Uterus (tissue), 4 donors: ENCODE measurements around the gene CYB561. TPM values are rescaled to one million over a fixed set of nuclear protein-coding genes. Genes with fewer than 3 reads are reported as not detected.

ENCODE experiments used
- DNase-seq, 2 donors: peaks; one replicate each; pipeline ENCODE4 v3.0.0-alpha.2; 2019 to 2020
- H3K27ac ChIP-seq, 2 donors: fragments of 200-600 bp; sonication (generic); 1 replicate in 1 of 2; 2 replicates in 1 of 2; pipeline ENCODE4 v1.5.1; 2016 to 2018
- H3K27me3 ChIP-seq, 2 donors: fragments of 200-600 bp; sonication (generic); one replicate each; pipeline ENCODE4 v1.5.1; 2018 to 2019; ENCODE audit warnings: control low read depth in 1 of 2
- H3K36me3 ChIP-seq, 2 donors: fragments of 200-600 bp; sonication (generic); one replicate each; pipeline ENCODE4 v1.5.1; 2019; ENCODE audit warnings: control low read depth in 1 of 2
- H3K4me1 ChIP-seq, 2 donors: fragments of 200-600 bp; sonication (generic); one replicate each; pipeline ENCODE4 v1.5.1; 2018 to 2019; ENCODE audit warnings: control low read depth in 1 of 2
- H3K4me3 ChIP-seq, 2 donors: fragments of 200-600 bp; sonication (generic); 1 replicate in 1 of 2; 2 replicates in 1 of 2; pipeline ENCODE4 v1.5.1; 2018 to 2019; ENCODE audit warnings: mild to moderate bottlenecking in 1 of 2
- H3K9me3 ChIP-seq, 2 donors: fragments of 200-600 bp; sonication (generic); one replicate each; pipeline ENCODE4 v1.5.1; 2019; ENCODE audit warnings: control low read depth in 1 of 2
- CTCF ChIP-seq, 4 experiments: fragments of 200-600 bp in 2 of 4; fragments of 450-650 bp in 2 of 4; sonication (generic) in 2 of 4; IDR thresholded peaks; one replicate each; pipeline ENCODE4 v1.5.1; 2016 to 2019; ENCODE audit warnings: antibody characterized with exemption in 4 of 4, mild to moderate bottlenecking in 2 of 4, moderate library complexity in 1 of 4
- POLR2A ChIP-seq, 2 donors: fragments of 450-650 bp; IDR thresholded peaks; one replicate each; pipeline ENCODE4 v1.6.1; 2016; ENCODE audit warnings: antibody characterized with exemption in 2 of 2, mild to moderate bottlenecking in 1 of 2, moderate library complexity in 1 of 2
- intact Hi-C: fragments of 100-400 bp; cut with DNase I; formaldehyde crosslinking; loops from one replicate; pipeline ENCODE4 v1.15.1; 2023; ENCODE audit warnings: low total_unique reads
- total RNA-seq, 4 donors: library from RNA; depleted of rRNA in 3 of 4; stranded (reverse); fragments of >200 nt in 3 of 4; gene quantifications; one replicate each; pipeline versions ENCODE4 v1.1.0 to v1.2.4, GENCODE V29; 2014 to 2023
- donor health status: DM: yes; HTN: yes; CAD: no.

CYB561 gene
- total RNA-seq, 4 donors from 2014 or later = 15.0 to 19.5 (median 16.5) TPM

GRCh38 chr17:63438092-63439051 is 7.7 kb downstream of the CYB561 start:
- TF ChIP-seq CTCF (IDR thresholded peaks at IDR 0.05) (no peak), POLR2A (IDR thresholded peaks at IDR 0.05) (no peak)

GRCh38 chr17:63437287-63438091 is 8.6 kb downstream of the CYB561 start:
- Histone ChIP-seq H3K4me3 (no peak overlapping the region), H3K36me3 (no peaks in the 10 kb centered on the region), H3K27me3 (no peaks in the 10 kb centered on the region), H3K4me1 (peaks cover 0 to 4% of the 10 kb centered on the region in 2 donors), H3K9me3 (no peaks in the 10 kb centered on the region), H3K27ac (no peak overlapping the region)
- intact Hi-C loops = no loop called here
- DNase-seq = no peak
- no peak for TF ChIP-seq POLR2A (IDR thresholded peaks at IDR 0.05)

More at GRCh38 chr17:63438092-63439051, 7.7 kb downstream of the CYB561 start:
- H3K27ac ChIP-seq = no peak overlapping the region
- peaks cover 0 to 4% of the 10 kb centered on the region in 2 donors for H3K4me1 ChIP-seq
- no peaks in the 10 kb centered on the region for H3K9me3 ChIP-seq
- no peak for DNase-seq
- no peak overlapping the region for H3K4me3 ChIP-seq
- H3K27me3 ChIP-seq = no peaks in the 10 kb centered on the region
- H3K36me3 ChIP-seq = no peaks in the 10 kb centered on the region
- intact Hi-C loops = no loop called here

GRCh38 chr17:63436523-63437110 is 9.5 kb downstream of the CYB561 start:
- H3K4me1 ChIP-seq = peaks cover 0 to 4% of the 10 kb centered on the region in 2 donors
- H3K27me3 ChIP-seq = no peaks in the 10 kb centered on the region
- DNase-seq = no peak
- no peak overlapping the region for H3K4me3 ChIP-seq
- no peaks in the 10 kb centered on the region for H3K36me3 ChIP-seq
- TF ChIP-seq POLR2A (IDR thresholded peaks at IDR 0.05) (no peak), CTCF (IDR thresholded peaks at IDR 0.05) (no peak)
- no peaks in the 10 kb centered on the region for H3K9me3 ChIP-seq
- H3K27ac ChIP-seq = no peak overlapping the region
- intact Hi-C loops = no loop called here

GRCh38 chr17:63435681-63436522 is 10.2 kb downstream of the CYB561 start:
- Histone ChIP-seq H3K4me1 (peaks cover 0 to 4% of the 10 kb centered on the region in 2 donors), H3K27ac (no peak overlapping the region), H3K27me3 (no peaks in the 10 kb centered on the region), H3K4me3 (no peak overlapping the region), H3K36me3 (no peaks in the 10 kb centered on the region), H3K9me3 (no peaks in the 10 kb centered on the region)
- TF ChIP-seq CTCF (IDR thresholded peaks at IDR 0.05) (peak in 1 of 4 experiments; percentile 5), POLR2A (IDR thresholded peaks at IDR 0.05) (no peak)
- intact Hi-C loops = no loop called here
- peak in 1 of 2 donors; percentile 24 for DNase-seq
